DND-41 (cell line): ENCODE data around the gene STOX2.

Experiments
- ATAC-seq: fragments of 200-7000 bp; cut with Tn5 transposase; 3 replicates; pipeline ENCODE4 v1.9.1; 2021; ENCODE audit warnings: low read depth; ENCODE audit not compliant: insufficient read depth
- DNase-seq: peaks from one replicate; pipeline ENCODE4 v3.0.0-alpha.2; 2020
- H2AFZ ChIP-seq: 2 replicates; pipeline ENCODE4 v1.6.0; 2012; ENCODE audit warnings: low read depth, low read length
- H3K27ac ChIP-seq: 2 replicates; pipeline ENCODE4 v1.5.1; 2012; ENCODE audit warnings: low read length, inconsistent platforms
- H3K27me3 ChIP-seq: fragments of 200-600 bp; sonication (generic); 2 replicates; pipeline ENCODE4 v1.6.0; 2012; ENCODE audit warnings: low read length, mild to moderate bottlenecking, inconsistent platforms; ENCODE audit not compliant: insufficient read depth, poor library complexity
- H3K36me3 ChIP-seq: 2 replicates; pipeline ENCODE4 v1.5.1; 2012; ENCODE audit warnings: low read length, inconsistent platforms; ENCODE audit not compliant: insufficient read depth
- H3K4me1 ChIP-seq: 2 replicates; pipeline ENCODE4 v1.5.1; 2012; ENCODE audit warnings: mild to moderate bottlenecking, low read length; ENCODE audit not compliant: insufficient read depth
- H3K4me2 ChIP-seq: 2 replicates; pipeline ENCODE4 v1.6.0; 2012; ENCODE audit warnings: mild to moderate bottlenecking, moderate library complexity, low read length, inconsistent platforms; ENCODE audit not compliant: insufficient read depth
- H3K4me3 ChIP-seq, 2 experiments: fragments of 200-600 bp in 1 of 2; shearing (Covaris generic) in 1 of 2; 2 replicates each; pipeline ENCODE4 v1.5.1; 2012 to 2016; ENCODE audit warnings: inconsistent platforms in 2 of 2, low read length in 2 of 2, mild to moderate bottlenecking in 2 of 2, low read depth in 1 of 2, moderate library complexity in 1 of 2
- H3K79me2 ChIP-seq: 2 replicates; pipeline ENCODE4 v1.6.0; 2012; ENCODE audit warnings: low read length, inconsistent platforms; ENCODE audit not compliant: insufficient read depth
- H3K9ac ChIP-seq: 2 replicates; pipeline ENCODE4 v1.6.0; 2012; ENCODE audit warnings: low read depth, mild to moderate bottlenecking, inconsistent platforms, low read length, moderate library complexity
- H3K9me3 ChIP-seq: 2 replicates; pipeline ENCODE4 v1.5.1; 2012; ENCODE audit warnings: low read length, moderate library complexity, mild to moderate bottlenecking, inconsistent platforms; ENCODE audit not compliant: insufficient read depth, severe bottlenecking
- H4K20me1 ChIP-seq: 2 replicates; pipeline ENCODE4 v1.6.0; 2012; ENCODE audit warnings: low read length; ENCODE audit not compliant: insufficient read depth
- EZH2 ChIP-seq: IDR thresholded peaks from 3 replicates; pipeline ENCODE4 v1.6.1; 2012; ENCODE audit warnings: borderline replicate concordance, low read depth, mild to moderate bottlenecking, moderate library complexity, low read length, inconsistent platforms; ENCODE audit not compliant: severe bottlenecking
- TF ChIP-seq, protein P1 (sequence below): IDR thresholded peaks from 2 replicates; pipeline ENCODE4 v1.5.1; 2012; ENCODE audit warnings: borderline replicate concordance, low read length, moderate library complexity, mild to moderate bottlenecking; ENCODE audit not compliant: poor library complexity, severe bottlenecking; ENCODE audit errors: extremely low read depth

Gene STOX2

DNA sequence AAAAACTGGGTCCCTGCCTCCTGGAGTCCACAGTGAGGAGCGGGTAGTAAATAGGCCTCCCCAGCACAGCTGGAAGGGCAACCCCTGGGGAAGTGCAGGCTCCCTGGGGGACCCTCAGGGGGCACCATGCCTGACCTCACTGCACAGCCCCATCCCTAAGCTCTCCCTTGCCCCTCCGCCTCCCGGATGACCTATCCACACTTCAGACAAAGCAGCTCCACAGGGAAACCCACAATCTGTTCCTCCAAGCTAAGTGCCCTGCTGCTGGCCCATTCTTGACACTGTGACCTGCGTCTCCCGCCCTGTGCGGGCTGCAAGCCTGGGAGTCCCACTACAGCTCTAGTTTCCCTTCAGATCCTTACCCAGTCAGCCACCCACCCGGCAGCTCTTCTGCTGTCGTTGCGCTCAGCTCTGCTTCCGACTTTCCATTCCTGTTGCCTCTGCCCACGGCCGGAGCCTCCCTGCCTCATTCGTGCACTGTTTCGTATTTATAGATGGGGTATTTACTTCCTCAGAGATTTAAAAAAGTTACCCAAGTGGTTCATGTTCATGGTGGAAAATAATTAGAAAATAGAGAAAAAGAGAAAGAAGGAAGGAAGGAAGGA is 47.0 kb upstream of the STOX2 start:
- H3K9me3 ChIP-seq: no peaks in the 10 kb centered on the region
- H4K20me1 ChIP-seq: no peaks in the 10 kb centered on the region
- no peaks in the 10 kb centered on the region for H3K79me2 ChIP-seq
- H3K9ac ChIP-seq: no peak overlapping the region
- H2AFZ ChIP-seq: no peak overlapping the region
- H3K4me1 ChIP-seq: no peaks in the 10 kb centered on the region
- DNase-seq: no peak
- peaks cover 4% of the 10 kb centered on the region for H3K27me3 ChIP-seq
- no peak for TF ChIP-seq EZH2
- TF ChIP-seq, protein P1, sequence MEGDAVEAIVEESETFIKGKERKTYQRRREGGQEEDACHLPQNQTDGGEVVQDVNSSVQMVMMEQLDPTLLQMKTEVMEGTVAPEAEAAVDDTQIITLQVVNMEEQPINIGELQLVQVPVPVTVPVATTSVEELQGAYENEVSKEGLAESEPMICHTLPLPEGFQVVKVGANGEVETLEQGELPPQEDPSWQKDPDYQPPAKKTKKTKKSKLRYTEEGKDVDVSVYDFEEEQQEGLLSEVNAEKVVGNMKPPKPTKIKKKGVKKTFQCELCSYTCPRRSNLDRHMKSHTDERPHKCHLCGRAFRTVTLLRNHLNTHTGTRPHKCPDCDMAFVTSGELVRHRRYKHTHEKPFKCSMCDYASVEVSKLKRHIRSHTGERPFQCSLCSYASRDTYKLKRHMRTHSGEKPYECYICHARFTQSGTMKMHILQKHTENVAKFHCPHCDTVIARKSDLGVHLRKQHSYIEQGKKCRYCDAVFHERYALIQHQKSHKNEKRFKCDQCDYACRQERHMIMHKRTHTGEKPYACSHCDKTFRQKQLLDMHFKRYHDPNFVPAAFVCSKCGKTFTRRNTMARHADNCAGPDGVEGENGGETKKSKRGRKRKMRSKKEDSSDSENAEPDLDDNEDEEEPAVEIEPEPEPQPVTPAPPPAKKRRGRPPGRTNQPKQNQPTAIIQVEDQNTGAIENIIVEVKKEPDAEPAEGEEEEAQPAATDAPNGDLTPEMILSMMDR: no peak
- no peak for ATAC-seq
- H3K27ac ChIP-seq: no peak overlapping the region
- no peak overlapping the region for H3K4me3 ChIP-seq
- no peaks in the 10 kb centered on the region for H3K36me3 ChIP-seq
- no peak overlapping the region for H3K4me2 ChIP-seq

DNA sequence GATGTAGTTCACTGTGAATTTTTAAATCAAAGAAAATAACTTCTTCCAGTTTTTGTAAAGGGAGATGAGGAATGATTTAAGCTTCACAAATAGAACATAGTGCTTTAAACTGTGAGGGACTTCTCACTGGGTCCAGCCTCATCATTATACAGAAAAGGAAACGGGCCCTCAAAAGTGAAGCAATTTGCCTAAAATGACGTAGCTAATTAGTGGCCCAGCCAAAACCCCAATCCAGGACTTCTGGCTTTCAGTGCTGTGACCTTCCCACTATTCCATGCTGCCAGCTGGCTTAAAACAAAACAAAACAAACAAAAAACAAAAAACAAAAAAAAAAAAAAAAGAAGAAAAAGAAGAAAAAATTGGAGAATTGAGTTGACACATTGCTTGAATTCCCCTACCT is 45.0 kb upstream of the STOX2 start:
- Histone ChIP-seq H3K4me3 (no peak overlapping the region), H3K9me3 (no peaks in the 10 kb centered on the region), H3K79me2 (no peaks in the 10 kb centered on the region), H3K27me3 (no peaks in the 10 kb centered on the region), H4K20me1 (no peaks in the 10 kb centered on the region), H2AFZ (no peak overlapping the region), H3K4me1 (no peaks in the 10 kb centered on the region), H3K9ac (no peak overlapping the region), H3K27ac (no peak overlapping the region), H3K36me3 (no peaks in the 10 kb centered on the region), H3K4me2 (no peak overlapping the region)
- DNase-seq (no peak), ATAC-seq (no peak)
- TF ChIP-seq, protein P1: no peak
- TF ChIP-seq EZH2: no peak

DNA sequence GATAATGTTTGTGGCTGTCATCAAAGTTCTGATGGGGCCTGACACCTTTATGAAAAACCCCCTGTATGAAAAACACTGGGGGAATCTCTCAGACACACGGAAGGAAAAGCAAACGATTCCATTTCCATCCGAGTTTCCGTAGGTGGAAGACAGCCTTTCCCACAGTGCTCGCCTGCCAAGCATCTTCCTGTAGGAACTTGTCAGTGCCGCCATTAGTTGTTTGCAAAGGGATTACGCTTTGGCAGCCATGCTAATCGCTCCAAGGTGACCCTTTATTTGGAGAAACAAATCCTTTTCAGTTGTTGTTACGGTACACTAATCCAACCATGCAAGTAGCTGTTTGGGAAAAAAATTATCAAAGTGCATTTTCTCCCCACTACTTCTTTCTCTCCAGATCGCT is 44.4 kb upstream of the STOX2 start:
- no peak for ATAC-seq
- no peaks in the 10 kb centered on the region for H3K9me3 ChIP-seq
- no peak overlapping the region for H3K9ac ChIP-seq
- no peaks in the 10 kb centered on the region for H4K20me1 ChIP-seq
- H3K27ac ChIP-seq: no peak overlapping the region
- no peak overlapping the region for H3K4me2 ChIP-seq
- H3K36me3 ChIP-seq: no peaks in the 10 kb centered on the region
- TF ChIP-seq, protein P1: no peak
- no peak for TF ChIP-seq EZH2
- no peaks in the 10 kb centered on the region for H3K27me3 ChIP-seq
- no peak for DNase-seq
- no peak overlapping the region for H3K4me3 ChIP-seq
- no peaks in the 10 kb centered on the region for H3K79me2 ChIP-seq
- no peak overlapping the region for H2AFZ ChIP-seq
- H3K4me1 ChIP-seq: no peaks in the 10 kb centered on the region
